SK-MEL-5 (cell line): ENCODE results near the gene ATL1. TPM values are rescaled to one million over a fixed set of nuclear protein-coding genes. Genes with fewer than 3 reads are reported as not detected.

Experiments used
- DNase-seq: peaks from one replicate; pipeline ENCODE4 v3.0.0-alpha.2; 2016; ENCODE audit warnings: low read depth, low spot score
- in situ Hi-C: cut with HindIII; loops from 2 replicates; pipeline ENCODE4 v1.10.0; 2016; ENCODE audit warnings: low sequenced_read_pairs, high pct_unique_total_duplicates, low pct_unique_long_range_greater_than_20kb
- total RNA-seq: library from RNA; depleted of rRNA; stranded (reverse); fragments of >200 nt; shearing (Covaris generic); gene quantifications from 2 replicates; pipeline ENCODE4 v1.2.3, GENCODE V29; 2014

ATL1 gene
- total RNA-seq, 1 experiment from 2014 or later: 4.5 TPM

GRCh38 chr14:50577982-50578381 lies 18.0 kb downstream of the ATL1 start:
- in situ Hi-C loops: no loop called here

GRCh38 chr14:50578433-50578832 lies 18.5 kb downstream of the ATL1 start:
- DNase-seq: no peak
- in situ Hi-C loops: no loop called here

More at GRCh38 chr14:50577982-50578381, 18.0 kb downstream of the ATL1 start:
- no peak for DNase-seq

- in situ Hi-C loops: no loop called here
- no peak for DNase-seq
These were observed 30.5 kb downstream of the ATL1 start for GRCh38 chr14:50590464-50590863.

GRCh38 chr14:50594577-50595316 lies 34.8 kb downstream of the ATL1 start:
- in situ Hi-C loops: no loop called here
- DNase-seq: no peak

GRCh38 chr14:50598765-50599164 lies 38.8 kb downstream of the ATL1 start:
- DNase-seq: no peak
- in situ Hi-C loops: no loop called here

- peak; percentile 67 for DNase-seq
- in situ Hi-C loops: loop anchor here (25.0 kb wide), 1 partner anchor 112 kb away; no protein-coding TSS in a partner anchor
These were observed 39.9 kb downstream of the ATL1 start for GRCh38 chr14:50599700-50600444.

GRCh38 chr14:50600849-50601248 lies 40.9 kb downstream of the ATL1 start:
- DNase-seq: peak; percentile 55
- in situ Hi-C loops: loop anchor here (25.0 kb wide), 1 partner anchor 111 kb away; no protein-coding TSS in a partner anchor

GRCh38 chr14:50601394-50601793 lies 41.4 kb downstream of the ATL1 start:
- DNase-seq: no peak
- in situ Hi-C loops: loop anchor here (25.0 kb wide), 1 partner anchor 111 kb away; no protein-coding TSS in a partner anchor

- in situ Hi-C loops: loop anchor here (25.0 kb wide), 1 partner anchor 110 kb away; no protein-coding TSS in a partner anchor
These were observed 42.1 kb downstream of the ATL1 start for GRCh38 chr14:50602035-50602434.

GRCh38 chr14:50603565-50603964 lies 43.6 kb downstream of the ATL1 start:
- DNase-seq: no peak
- in situ Hi-C loops: loop anchor here (25.0 kb wide), 1 partner anchor 109 kb away; no protein-coding TSS in a partner anchor

More at GRCh38 chr14:50602035-50602434, 42.1 kb downstream of the ATL1 start:
- no peak for DNase-seq

- DNase-seq: no peak
- in situ Hi-C loops: loop anchor here (25.0 kb wide), 1 partner anchor 107 kb away; no protein-coding TSS in a partner anchor
These were observed 45.8 kb downstream of the ATL1 start for GRCh38 chr14:50605766-50606165.

- in situ Hi-C loops: loop anchor here (25.0 kb wide), 1 partner anchor 106 kb away; no protein-coding TSS in a partner anchor
- DNase-seq: no peak
These were observed 46.5 kb downstream of the ATL1 start for GRCh38 chr14:50606468-50606867.

- in situ Hi-C loops: loop anchor here (25.0 kb wide), 1 partner anchor 105 kb away; no protein-coding TSS in a partner anchor
- no peak for DNase-seq
These were observed 47.2 kb downstream of the ATL1 start for GRCh38 chr14:50607181-50607580.

GRCh38 chr14:50607761-50608160 lies 47.8 kb downstream of the ATL1 start:
- in situ Hi-C loops: loop anchor here (25.0 kb wide), 1 partner anchor 105 kb away; no protein-coding TSS in a partner anchor
- DNase-seq: no peak

GRCh38 chr14:50608302-50608851 lies 48.4 kb downstream of the ATL1 start:
- no peak for DNase-seq
- in situ Hi-C loops: loop anchor here (25.0 kb wide), 1 partner anchor 104 kb away; no protein-coding TSS in a partner anchor

- in situ Hi-C loops: loop anchor here (25.0 kb wide), 1 partner anchor 102 kb away; no protein-coding TSS in a partner anchor
- no peak for DNase-seq
These were observed 50.5 kb downstream of the ATL1 start for GRCh38 chr14:50610465-50610864.

GRCh38 chr14:50612806-50613205 lies 52.9 kb downstream of the ATL1 start:
- no peak for DNase-seq
- in situ Hi-C loops: loop anchor here (25.0 kb wide), 1 partner anchor 99 kb away; no protein-coding TSS in a partner anchor

- in situ Hi-C loops: loop anchor here (25.0 kb wide), 1 partner anchor 97 kb away; no protein-coding TSS in a partner anchor
- DNase-seq: no peak
These were observed 55.1 kb downstream of the ATL1 start for GRCh38 chr14:50615056-50615455.
